GM18508 (cell line): ENCODE results near the gene FBXO3.
"Not testable (repeated sequence)": the region's sequence is repeated elsewhere in the genome, so short reads cannot be mapped to it uniquely, and the experiment has no call there.

ENCODE experiments used
- ATAC-seq: cut with Tn5 transposase; IDR thresholded peaks from one replicate; pipeline ENCODE4 v1.9.1; 2021; ENCODE audit warnings: moderate number of reproducible peaks; ENCODE audit not compliant: insufficient read depth, unreplicated experiment

Gene FBXO3, protein sequence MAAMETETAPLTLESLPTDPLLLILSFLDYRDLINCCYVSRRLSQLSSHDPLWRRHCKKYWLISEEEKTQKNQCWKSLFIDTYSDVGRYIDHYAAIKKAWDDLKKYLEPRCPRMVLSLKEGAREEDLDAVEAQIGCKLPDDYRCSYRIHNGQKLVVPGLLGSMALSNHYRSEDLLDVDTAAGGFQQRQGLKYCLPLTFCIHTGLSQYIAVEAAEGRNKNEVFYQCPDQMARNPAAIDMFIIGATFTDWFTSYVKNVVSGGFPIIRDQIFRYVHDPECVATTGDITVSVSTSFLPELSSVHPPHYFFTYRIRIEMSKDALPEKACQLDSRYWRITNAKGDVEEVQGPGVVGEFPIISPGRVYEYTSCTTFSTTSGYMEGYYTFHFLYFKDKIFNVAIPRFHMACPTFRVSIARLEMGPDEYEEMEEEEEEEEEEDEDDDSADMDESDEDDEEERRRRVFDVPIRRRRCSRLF

GRCh38 chr11:33773987-33774735 is at the start of gene FBXO3:
Gene FBXO3, minus strand, starts transcription at chr11:33774520. Its CDS starts 23 bp downstream, at chr11:33774497.
- no peak for ATAC-seq

GRCh38 chr11:33822981-33823380 is 48.7 kb upstream of the FBXO3 start:
- not testable (repeated sequence) for ATAC-seq

DNA sequence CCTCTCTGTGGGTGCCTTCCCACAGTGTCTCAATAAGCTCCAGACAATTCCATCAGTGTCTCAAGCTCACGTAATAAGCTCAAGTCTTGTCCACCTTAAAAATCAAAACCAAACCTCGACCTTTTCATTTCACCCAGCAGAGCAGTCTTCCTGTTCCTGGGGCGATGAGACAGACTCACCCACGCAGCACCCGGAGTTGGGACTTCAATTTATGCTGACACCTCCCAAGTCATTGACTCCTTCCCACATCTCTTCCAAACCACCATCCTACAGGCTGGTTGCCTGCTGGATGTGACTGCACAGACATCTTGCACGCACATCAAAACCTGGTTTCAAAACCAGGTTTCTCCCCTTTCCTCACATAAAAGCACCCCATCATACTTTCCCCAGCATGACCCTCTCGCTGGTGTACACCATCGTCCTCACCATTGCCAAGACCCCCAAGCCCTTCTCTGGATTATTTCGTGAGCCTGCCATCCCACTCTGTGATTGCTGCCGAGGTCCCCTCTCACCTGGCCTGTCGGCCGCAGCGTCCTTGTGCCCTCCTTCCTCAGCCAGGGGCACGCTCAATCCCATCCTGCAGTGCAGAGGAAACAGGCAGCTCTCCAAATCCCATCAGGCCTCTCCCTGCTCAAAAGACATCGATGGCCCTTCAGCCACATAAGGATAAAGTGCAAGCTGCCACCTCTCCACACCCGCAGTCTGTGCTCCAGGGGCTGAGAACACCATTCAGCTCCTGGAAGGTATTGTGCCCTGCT is 45.1 kb upstream of the FBXO3 start:
- no peak for ATAC-seq

GRCh38 chr11:33808228-33808828 is 34.0 kb upstream of the FBXO3 start:
- no peak for ATAC-seq

- ATAC-seq = no peak
Observed at GRCh38 chr11:33804471-33804870, 30.2 kb upstream of the FBXO3 start.

DNA sequence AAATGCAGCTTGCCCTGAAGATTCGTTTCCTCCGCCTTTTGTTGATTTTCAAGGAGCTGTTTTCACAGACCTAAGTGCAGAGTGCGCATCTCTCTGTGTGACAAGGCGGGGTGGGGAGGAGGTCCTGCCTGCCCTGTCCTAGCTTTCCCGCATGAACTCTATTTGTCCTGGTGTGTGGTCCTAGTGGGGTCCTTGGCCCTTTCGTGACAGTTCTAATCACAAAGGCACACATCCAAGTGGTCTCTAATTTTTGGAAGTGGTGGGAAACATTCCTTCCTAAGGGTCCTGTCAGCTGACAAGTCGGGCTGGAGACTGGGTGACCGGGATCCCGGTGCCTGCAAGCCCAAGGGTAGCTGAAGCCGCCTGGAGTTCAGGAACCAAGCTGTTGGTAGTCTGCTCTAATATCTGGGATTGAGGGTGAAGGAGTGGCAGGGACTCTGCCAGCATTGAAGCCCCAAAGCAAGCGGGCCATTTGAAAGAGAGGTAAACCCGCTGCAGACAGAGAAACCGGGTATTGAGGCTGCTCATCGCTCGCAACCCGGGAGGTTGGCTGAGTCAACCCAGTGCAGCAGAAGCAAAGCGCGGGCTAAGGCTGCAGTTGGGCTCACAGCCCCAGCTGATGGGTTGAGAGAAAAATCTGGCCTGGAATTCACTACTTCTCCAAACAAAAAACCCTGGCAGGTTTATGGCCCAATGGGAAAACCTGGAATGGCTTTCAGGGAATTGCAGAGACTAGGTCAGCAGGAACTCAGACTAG is 28.1 kb upstream of the FBXO3 start:
- ATAC-seq = no peak

DNA sequence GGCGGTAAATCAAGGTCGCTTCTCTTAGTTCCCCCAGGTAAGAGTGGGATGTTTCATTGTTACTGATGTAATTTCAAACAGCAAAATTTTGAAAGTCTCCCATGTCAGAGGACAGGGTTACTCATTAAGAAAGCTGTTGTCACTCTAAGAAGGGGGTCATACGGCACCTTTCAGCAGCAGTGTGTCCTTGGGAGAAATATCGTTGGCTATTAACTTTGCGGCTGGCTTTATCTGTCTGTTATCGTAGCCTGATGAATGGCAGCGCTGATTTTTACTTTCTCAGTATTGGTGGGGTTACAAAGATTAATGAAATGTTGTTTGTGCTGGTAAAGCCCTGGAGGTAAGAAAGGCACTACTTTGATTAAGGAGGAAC is 27.5 kb upstream of the FBXO3 start:
- ATAC-seq = peak; percentile 54

DNA sequence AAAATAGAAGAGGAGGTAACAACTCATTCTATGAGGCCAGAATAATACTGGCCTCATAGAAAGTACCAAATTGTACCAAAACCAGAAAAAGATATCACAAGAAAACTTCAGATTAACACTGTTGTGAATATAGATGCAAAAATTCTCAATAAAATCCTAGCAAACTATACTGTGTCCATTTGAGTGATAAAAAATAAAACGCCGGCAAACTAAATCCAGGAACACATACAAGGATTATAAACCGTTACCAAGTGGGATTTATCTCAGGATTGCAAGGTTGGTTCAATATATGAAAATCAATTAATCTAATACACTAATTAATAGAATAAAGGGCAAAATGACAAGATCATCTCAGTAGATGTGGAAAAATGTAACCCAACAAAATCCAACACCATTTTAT is 23.6 kb upstream of the FBXO3 start:
- ATAC-seq = no peak

DNA sequence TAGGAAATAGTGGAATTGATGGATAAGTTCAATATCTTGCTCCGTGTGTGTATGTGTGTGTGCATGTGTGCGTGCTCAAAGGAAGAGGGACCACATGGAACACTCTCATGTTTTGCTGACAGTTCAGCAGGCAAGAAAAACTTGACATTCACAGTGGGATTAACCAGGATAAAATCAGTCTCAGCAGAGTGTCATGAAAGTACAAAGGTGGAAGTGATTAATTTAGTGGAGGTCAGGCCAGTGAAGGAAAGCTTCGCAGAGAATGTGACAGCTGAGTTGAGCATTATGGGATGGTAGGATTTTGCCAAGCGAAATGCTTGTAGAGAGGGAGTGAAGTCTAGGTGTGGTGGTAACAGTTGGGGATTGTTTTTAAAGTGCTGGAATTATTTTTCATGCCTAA is 15.7 kb upstream of the FBXO3 start:
- ATAC-seq = no peak

GRCh38 chr11:33788095-33788494 is 13.8 kb upstream of the FBXO3 start:
- not testable (repeated sequence) for ATAC-seq

DNA sequence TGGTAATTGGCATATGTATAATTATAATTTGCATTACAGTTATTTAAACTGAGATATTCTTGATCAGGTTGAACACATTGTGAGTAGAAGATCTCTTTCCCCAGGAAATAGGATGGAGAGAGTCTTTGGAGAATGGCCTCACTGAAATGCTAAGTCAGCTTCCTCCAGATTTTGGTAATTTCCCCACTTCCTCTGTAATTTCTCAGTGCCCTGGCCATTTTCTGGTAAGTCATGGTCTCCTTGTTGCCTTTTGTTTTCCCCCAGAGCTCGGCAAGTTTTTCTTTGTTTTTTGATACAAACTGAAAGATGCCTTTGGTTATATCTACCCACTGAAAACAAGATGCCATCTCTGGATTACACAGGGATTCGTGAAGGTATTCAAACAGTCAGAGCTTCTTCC is 12.8 kb upstream of the FBXO3 start:
- no peak for ATAC-seq

DNA sequence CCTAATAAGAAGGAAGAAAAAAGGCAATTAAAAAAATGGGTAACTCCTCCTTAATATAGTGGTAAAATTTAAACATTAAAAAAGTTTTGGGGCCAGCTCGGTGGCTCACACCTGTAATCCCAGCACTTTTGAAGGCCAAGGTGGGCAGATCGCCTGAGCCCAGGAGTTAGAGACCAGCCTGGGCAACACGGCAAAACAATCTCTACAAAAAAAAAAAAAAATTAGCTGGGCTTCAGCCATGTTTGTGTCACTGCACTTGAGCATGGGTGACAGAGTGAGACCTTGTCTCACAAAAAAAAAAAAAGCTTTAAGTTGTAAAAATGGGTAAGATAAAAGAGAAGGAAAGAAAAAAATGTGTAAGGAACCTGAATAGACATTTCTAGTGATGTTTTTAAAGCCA is 11.3 kb upstream of the FBXO3 start:
- ATAC-seq = no peak

- ATAC-seq = no peak
Observed at GRCh38 chr11:33779849-33780528, 5.7 kb upstream of the FBXO3 start.

GRCh38 chr11:33778675-33779074 is 4.4 kb upstream of the FBXO3 start:
- ATAC-seq = no peak

- ATAC-seq = no peak
Observed at GRCh38 chr11:33777906-33778305, 3.6 kb upstream of the FBXO3 start.

GRCh38 chr11:33775832-33776470 is 1.6 kb upstream of the FBXO3 start:
- ATAC-seq = peak; percentile 36

DNA sequence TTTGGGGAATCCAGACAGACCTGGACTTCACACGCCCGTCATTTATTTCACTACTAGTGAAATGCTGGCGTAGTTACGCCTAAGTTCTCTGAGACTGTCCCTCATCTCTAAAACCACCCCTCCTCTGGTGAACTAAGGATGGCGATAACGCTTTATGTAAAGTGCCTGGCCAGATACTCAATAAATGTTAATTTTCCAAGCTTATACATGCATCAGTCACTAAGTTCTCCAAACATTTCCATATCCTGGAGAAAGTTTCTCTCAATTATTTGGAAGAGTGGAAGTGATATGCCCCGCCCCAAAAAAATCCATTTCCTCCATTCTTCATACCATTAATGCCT is 1.1 kb upstream of the FBXO3 start:
- ATAC-seq = no peak

- no peak for ATAC-seq
Observed at GRCh38 chr11:33774736-33775466, 581 bp upstream of the FBXO3 start.
